Measurements from ENCODE around the gene PTGDS.

The PTGDS gene

GRCh38 chr9:136946228-136947027, 30.9 kb upstream of the PTGDS start:
- no peak for DNase-seq

- no peak for DNase-seq
Observed at GRCh38 chr9:136947028-136947891, 30.0 kb upstream of the PTGDS start.

DNA sequence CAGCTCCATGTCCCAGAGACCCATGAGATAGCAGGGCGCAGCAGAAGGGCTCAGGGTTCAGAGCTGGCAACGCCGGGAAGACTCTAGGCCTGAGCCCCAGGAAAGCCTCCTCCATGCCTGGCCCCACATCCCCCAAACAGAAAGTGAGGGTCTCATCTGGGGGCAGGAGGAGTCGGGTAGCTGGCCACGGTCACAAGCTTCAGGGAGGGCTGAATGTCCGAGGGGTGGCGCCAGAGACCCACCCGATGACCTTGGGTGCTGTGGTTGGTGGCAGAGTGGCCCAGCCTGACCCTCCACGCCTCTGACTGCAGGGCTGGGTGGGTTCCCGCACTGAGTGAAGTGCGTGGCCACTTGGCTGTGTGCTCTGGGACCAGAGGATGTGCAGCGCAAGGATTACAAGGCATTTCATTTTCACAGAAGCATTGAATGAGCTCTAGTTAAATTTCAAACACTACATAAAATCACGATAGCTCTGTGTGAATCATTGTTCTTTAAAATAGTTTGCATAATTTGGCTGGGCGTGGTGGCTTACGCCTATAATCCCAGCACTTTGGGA, 29.3 kb upstream of the PTGDS start:
- no peak for DNase-seq

DNA sequence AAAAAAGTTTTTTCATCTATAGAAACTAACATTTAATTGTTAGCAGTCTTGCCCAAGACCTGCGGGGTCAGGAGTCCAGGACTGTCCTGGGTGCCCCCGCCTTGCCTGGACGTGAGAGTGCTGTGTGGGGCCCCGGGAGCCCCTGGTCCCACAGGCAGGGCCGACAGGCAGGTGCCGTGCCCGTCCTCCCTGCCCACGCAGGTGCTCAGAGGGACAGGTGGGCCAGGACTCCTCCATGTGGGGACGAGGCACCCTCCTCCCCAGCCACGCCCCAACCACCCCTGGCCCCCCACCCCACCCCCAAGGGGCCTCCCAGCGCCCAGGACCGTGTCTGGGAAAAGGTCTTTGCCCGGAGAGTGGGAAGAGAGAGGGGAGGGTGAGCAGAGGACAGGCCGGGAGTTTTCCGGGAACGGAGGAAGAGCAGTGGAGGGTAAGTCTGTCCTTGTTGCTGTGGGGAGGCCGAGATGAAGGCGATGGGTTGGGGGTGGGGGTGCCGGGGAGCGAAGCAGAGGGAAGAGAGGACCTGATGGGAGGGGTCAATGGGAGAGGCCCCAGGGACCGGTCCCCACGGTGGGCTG, 28.0 kb upstream of the PTGDS start:
- no peak for DNase-seq

GRCh38 chr9:136949817-136950655, 27.3 kb upstream of the PTGDS start:
- peak; percentile 86 for DNase-seq

- DNase-seq: no peak
Observed at GRCh38 chr9:136950656-136951276, 26.5 kb upstream of the PTGDS start.

GRCh38 chr9:136951541-136952320, 25.6 kb upstream of the PTGDS start, which contains the start of gene LCN12:
LCN12 (plus strand) TSS chr9:136952273; CDS start chr9:136952328, 55 bp downstream.
- no peak for DNase-seq

DNA sequence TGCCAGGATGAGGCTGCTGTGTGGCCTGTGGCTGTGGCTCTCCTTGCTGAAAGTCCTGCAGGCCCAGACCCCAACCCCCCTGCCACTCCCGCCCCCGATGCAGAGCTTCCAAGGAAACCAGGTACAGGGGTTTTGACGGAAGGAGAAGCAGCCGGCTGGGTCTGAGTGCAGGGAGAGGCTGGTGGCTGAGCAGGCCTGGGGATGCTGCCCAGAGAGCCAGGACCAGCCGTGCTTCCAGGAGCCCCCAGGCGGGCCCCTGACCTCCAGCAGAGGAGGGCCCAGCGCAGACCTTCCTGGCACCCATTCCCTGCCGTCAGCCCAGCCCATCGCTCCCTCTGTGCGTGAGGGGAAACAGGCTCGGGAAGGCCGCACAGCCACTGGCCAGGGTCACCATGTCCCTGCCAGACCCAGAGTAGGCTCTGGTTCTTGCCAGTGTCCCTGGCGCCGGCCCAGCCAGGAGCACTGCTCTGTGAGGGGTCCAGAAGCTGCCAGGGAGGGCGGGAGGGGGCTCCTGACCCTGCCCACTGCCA, 24.9 kb upstream of the PTGDS start:
- DNase-seq: no peak

DNA sequence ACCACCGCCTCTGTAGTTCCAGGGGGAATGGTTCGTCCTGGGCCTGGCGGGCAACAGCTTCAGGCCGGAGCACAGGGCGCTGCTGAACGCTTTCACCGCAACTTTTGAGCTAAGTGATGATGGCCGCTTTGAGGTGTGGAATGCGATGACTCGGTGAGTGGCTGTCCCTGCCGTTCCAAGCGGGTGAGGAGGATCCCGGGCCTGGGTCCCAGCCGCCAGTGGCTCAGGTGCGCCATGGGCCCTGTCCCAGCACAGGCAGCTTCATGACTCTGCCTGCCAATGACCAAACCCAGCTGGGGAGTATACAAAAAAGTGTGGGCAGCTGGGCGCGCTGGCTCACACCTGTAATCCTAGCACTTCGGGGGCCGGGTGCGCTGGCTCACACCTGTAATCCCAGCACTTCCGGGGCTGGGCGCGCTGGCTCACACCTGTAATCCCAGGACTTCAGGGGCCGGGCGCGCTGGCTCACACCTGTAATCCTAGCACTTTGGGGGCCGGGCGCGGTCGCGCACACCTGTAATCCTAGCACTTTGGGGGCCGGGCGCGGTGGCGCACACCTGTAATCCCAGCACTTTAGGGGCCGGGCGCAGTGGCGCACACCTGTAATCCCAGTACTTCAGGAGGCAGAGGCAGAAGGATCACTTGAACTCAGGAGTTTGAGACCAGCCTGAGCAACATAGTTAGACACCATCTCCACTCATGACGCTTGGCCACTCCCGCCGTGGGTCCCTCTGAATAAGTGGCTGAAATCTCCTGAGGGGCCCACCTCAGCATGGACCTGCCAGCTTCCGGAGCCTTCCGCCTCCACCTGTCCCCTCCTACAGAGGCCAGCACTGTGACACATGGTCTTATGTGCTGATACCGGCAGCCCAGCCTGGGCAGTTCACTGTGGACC, 24.2 kb upstream of the PTGDS start:
- DNase-seq: no peak

DNA sequence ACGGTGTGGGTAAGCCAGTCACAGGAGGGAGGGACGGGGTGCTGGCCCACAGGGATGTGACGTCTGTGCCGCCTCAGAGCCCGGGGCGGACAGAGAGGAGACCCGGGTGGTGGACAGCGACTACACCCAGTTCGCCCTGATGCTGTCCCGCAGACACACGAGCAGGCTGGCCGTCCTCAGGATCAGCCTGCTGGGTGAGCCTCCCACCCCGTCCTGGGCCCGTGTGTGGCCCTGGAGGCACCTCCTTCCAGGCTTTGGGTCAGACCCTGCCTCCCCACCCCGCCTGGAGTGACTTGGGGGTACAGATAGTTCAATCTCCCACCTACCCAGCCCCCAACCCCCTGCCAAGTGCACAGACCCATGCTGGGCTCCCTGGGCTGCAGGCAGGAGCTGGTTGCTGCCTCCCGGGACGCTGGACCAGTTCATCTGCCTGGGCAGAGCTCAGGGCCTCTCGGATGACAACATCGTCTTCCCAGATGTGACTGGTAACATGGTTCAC, 23.5 kb upstream of the PTGDS start:
- no peak for DNase-seq

- no peak for DNase-seq
Observed at GRCh38 chr9:136954270-136955083, 22.8 kb upstream of the PTGDS start.

DNA sequence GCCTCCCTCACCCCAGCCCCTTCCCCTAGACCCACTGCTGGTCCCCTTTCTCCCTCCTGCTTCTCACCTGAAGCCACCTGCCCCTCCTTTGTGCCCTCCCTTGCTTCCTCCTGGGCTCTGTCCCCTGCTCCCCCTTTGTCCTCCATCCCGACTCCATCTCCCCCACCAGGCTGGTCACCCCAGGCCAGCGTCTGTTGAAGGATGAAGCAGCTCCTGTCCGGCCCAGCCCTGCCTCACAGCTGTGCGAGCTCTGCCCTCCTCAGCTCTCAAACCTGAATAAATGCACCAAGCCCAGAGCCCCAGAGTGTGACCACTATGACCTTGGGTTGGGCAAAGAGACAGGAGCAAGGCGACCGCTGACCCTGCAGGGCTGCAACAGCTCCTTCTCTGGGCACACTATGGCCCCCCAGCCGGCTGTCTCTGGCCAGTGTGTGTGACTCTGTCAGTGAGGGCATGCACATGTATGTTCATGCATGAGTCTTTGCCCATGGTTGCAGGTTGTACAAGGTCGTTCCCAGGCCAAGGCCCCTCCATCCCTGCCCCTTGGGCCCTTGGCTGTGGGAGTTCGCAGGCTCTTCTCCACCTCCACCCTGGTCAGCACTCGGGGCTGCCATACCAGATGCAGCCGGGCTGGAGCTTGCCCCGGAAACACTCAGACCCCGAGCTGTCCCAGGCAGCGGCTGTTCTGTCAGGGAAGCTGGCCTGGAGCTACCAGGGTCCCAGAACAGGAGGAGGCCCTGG, 21.9 kb upstream of the PTGDS start:
- no peak for DNase-seq

- no peak for DNase-seq
Observed at GRCh38 chr9:136955943-136956335, 21.4 kb upstream of the PTGDS start.

- DNase-seq: no peak
Observed at GRCh38 chr9:136956604-136957003, 20.7 kb upstream of the PTGDS start.

GRCh38 chr9:136957461-136957860, 19.8 kb upstream of the PTGDS start:
- DNase-seq: no peak

DNA sequence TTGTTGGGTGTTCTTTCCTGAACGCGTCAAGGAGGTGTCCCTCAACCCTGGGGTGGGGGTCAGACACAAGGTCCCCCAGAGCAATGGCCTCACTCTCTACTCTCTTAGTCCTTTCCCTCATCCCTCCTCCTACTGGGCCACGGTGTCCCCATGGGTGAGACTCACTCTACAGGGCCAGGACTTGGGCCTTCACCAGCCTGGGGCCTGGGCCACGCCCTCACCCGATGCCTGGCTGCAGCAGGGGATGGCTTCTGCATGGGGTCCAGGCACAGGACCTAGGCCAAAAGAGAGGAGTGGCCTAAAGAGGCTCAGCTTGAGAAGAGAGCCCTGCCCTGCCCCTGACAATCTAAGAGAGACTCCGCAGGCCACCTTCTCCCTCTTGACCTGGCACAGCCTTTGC, 19.4 kb upstream of the PTGDS start:
- DNase-seq: no peak

- no peak for DNase-seq
Observed at GRCh38 chr9:136958473-136958872, 18.8 kb upstream of the PTGDS start.

All from T1000 (cell line).